Stimulated activated naive CD8-positive, alpha-beta T cell treated with anti-CD3 and anti-CD28 coated beads, Interleukin-15, Interleukin-2, amounts not matched to agents 100 U/mL and 50 U/mL, for 24 hours (primary cell): ENCODE measurements around the gene ZMYM2.

ENCODE experiments used
- ATAC-seq: fragments of 150-1000 bp; cut with Tn5 transposase; one replicate; pipeline ENCODE4 v1.10.0; 2021
- DNase-seq: peaks from one replicate; pipeline ENCODE4 v3.0.0; 2021

ZMYM2 gene

GRCh38 chr13:20045950-20046548 is 87.5 kb downstream of the ZMYM2 start:
- no peak for ATAC-seq
- no peak for DNase-seq

GRCh38 chr13:20049558-20050473 is 91.3 kb downstream of the ZMYM2 start:
- DNase-seq: no peak
- ATAC-seq: peak; percentile 40

GRCh38 chr13:20051366-20051765 is 92.8 kb downstream of the ZMYM2 start:
- DNase-seq (no peak), ATAC-seq (no peak)

- no peak for ATAC-seq
- DNase-seq: no peak
Observed at GRCh38 chr13:20053016-20053415, 94.5 kb downstream of the ZMYM2 start.

GRCh38 chr13:20053891-20054290 is 95.4 kb downstream of the ZMYM2 start:
- no peak for DNase-seq

GRCh38 chr13:20054586-20054985 is 96.1 kb downstream of the ZMYM2 start:
- DNase-seq (no peak), ATAC-seq (no peak)

More at GRCh38 chr13:20053891-20054290, 95.4 kb downstream of the ZMYM2 start:
- ATAC-seq: no peak

GRCh38 chr13:20057214-20057613 is 98.7 kb downstream of the ZMYM2 start:
- ATAC-seq: no peak
- no peak for DNase-seq

- DNase-seq (no peak), ATAC-seq (no peak)
Observed at GRCh38 chr13:20057963-20058362, 99.4 kb downstream of the ZMYM2 start.

- DNase-seq: no peak
- ATAC-seq: no peak
Observed at GRCh38 chr13:20058476-20058875, 99.9 kb downstream of the ZMYM2 start.

GRCh38 chr13:20064128-20064527 is 105.6 kb downstream of the ZMYM2 start:
- no peak for DNase-seq
- ATAC-seq: no peak

- DNase-seq: no peak
- ATAC-seq: no peak
Observed at GRCh38 chr13:20065516-20065915, 107.0 kb downstream of the ZMYM2 start.

GRCh38 chr13:20069956-20070355 is 111.4 kb downstream of the ZMYM2 start:
- DNase-seq (no peak), ATAC-seq (no peak)

GRCh38 chr13:20073775-20074174 is 115.2 kb downstream of the ZMYM2 start:
- DNase-seq (no peak), ATAC-seq (no peak)

- ATAC-seq (no peak), DNase-seq (no peak)
Observed at GRCh38 chr13:20074966-20075365, 116.4 kb downstream of the ZMYM2 start.

GRCh38 chr13:20077086-20077485 is 118.6 kb downstream of the ZMYM2 start:
- DNase-seq (no peak), ATAC-seq (no peak)

GRCh38 chr13:20080377-20081164 is 122.0 kb downstream of the ZMYM2 start:
- ATAC-seq (no peak), DNase-seq (no peak)

- DNase-seq (no peak), ATAC-seq (no peak)
Observed at GRCh38 chr13:20090349-20090748, 131.8 kb downstream of the ZMYM2 start.

- DNase-seq (no peak), ATAC-seq (no peak)
Observed at GRCh38 chr13:20093951-20094350, 135.4 kb downstream of the ZMYM2 start.

GRCh38 chr13:20099319-20099718 is 140.8 kb downstream of the ZMYM2 start:
- ATAC-seq (no peak), DNase-seq (no peak)

GRCh38 chr13:20101467-20102316 is 143.2 kb downstream of the ZMYM2 start:
- DNase-seq (no peak), ATAC-seq (no peak)

- DNase-seq: no peak
- no peak for ATAC-seq
Observed at GRCh38 chr13:20102525-20103180, 144.1 kb downstream of the ZMYM2 start.
